ENCODE measurements around the gene PSMG2.

PSMG2 gene, protein sequence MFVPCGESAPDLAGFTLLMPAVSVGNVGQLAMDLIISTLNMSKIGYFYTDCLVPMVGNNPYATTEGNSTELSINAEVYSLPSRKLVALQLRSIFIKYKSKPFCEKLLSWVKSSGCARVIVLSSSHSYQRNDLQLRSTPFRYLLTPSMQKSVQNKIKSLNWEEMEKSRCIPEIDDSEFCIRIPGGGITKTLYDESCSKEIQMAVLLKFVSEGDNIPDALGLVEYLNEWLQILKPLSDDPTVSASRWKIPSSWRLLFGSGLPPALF

DNA sequence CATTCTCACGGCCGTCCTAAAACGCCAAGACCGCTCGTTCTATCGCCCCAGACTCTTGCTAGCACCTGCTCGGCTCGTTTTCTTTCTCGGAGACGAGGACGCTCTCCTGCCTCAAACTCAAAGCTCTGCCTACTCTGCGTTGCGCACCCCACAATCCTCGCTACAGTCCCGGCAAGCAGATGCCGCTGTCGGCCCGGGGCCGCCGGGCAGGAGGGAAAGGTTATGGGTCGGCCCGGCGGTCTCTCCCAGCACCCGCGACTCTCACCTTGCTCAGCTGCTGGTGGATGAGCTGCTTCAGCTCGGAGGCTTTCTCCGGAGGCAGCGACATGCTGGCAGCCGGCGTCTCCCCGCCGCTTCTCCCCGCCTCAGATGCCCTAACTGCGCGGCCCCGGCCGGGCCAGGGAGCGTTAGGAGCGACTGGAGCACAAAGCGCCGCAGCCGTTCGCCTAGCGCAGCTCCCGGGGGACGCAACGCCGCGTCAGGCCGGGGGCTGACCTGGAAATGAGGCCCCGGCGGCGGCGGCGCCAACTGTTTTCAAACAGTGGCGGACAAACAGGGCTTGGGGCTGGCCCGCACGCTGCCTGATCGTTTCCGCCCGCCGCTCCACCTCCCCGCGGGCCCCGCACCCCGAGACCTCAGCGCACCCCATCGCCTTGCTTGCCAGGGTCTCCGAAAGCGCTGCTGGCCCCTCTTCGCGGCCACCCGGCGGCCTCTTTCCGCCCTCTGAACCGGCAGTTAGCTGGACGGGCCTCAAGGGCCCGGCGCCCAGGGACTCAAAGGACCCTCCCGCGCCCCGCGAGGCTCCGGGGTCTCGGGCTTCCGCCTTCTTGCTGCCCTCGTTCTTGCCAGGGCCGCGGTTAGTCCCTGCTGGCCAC lies at the start of gene PSMG2, which contains the start of gene CEP76:
PSMG2 (plus strand) TSS at position 822 of the 875 bp plus-strand sequence. CDS start 66 bp downstream, outside the sequence.
CEP76 (minus strand) TSS at position 503 of the 875 bp plus-strand sequence; CDS start at position 328, 175 bp downstream.
- peak; percentile 90 for DNase-seq

DNA sequence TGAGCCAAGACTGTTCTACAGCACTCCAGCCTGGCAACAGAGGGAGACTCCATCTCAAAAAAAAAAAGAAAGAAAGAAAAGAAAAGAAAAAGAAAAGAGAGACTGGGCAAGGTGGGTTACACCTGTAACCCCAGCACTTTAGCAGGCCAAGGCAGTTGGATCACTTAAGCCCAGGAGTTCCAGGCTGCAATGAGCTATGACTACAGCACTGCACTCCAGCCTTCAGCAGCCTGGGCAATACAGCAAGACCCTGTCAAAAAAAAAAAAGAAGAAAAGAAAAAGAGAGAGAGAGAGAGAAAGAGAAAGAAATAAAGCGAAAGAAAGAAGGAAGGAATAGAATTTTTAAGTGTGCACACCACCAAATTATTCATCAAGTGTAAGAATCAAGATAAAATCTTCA lies 47.9 kb upstream of the PSMG2 start:
- no peak for DNase-seq

DNA sequence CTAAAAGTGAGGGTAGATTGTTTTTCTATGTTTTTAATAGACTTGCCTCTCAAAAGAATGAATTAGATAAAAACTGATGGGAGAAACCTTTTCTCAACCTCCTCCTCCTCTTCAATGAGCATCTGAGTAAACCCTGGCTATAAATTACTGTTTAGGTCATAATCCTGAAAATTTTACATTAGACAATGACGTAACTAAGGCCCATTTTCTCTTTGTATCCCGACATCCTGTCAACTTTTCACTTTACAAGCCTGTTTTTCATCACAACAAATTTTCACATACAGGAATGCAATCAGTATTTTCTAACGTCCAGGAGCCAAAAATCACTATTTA lies 46.3 kb upstream of the PSMG2 start:
- DNase-seq: no peak

DNA sequence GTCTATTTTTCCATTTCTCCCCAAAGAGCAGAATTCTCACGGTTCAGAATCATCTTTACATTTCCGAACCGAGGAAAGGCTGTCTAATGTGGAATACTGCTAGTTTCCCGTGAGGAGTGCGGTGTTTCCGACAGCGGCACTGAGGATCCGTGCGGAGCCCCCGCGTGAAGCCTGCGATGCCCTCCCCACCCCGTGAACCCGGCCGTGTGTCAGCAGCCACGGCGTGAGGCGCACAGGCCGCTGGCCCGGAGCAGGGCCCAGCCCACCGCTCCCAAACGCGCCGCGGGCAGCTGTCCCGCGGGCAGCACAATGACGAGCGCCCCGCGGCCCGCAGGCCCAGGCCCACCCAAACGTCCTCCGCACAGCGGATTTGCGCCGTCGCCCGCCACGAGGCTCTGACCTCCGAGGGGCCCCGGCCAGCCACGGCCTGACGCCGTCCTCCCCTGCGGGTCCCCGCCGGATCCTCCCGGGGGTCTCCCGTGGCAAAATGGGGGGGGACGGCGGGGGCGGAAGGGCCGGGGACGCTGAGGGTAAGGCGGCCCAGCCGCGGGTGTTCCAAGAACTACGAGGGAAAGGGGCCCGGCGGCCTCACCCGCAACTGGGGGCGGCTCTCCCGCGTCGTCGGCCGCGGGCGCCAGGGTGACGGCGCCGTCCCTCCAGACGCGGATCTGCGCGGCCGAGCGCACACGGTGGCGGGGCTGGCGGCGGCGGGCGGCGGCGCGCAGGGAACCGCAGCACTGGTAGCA lies 45.7 kb upstream of the PSMG2 start:
- peak; percentile 36 for DNase-seq

DNA sequence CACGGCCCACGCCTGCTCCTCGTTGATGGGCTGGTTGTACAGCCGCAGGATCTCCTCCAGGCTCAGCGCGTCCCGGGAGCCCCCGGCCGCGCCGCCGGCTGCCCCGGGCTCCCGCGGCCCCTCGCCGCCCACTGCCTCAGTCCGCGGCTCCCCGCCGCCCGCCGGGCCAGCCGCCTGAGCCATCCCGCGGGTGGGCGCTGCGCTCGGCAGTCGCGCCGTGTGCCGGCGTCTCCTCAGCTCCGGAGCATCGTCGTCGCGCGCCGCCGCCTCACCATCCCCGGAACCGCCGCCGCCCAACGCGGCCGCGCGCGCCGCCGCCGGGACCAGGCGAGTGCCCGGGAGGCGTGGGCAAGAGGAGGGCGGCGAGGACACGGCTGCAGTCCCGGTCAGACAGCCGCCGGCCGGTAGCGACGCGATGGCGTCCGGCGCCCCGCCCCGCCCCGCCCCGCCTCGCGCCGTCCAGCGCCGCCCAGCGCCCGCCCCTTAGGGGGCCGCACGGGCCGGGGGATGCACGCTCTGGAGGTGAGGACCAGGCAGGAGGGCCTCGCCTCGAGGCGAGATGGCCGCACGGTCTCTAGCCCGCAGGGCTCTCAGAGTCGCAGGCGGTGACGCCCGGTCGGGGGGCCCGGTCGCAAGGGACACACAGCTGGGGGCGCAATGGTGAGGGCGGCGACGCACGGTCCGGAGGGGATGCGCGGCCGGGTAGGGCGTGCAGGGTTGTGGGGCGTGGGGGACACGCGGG lies 45.0 kb upstream of the PSMG2 start, which contains the start of gene SPIRE1:
SPIRE1 (minus strand) TSS at position 424 of the 742 bp plus-strand sequence; CDS start at position 183, 241 bp downstream.
- DNase-seq: peak; percentile 32

DNA sequence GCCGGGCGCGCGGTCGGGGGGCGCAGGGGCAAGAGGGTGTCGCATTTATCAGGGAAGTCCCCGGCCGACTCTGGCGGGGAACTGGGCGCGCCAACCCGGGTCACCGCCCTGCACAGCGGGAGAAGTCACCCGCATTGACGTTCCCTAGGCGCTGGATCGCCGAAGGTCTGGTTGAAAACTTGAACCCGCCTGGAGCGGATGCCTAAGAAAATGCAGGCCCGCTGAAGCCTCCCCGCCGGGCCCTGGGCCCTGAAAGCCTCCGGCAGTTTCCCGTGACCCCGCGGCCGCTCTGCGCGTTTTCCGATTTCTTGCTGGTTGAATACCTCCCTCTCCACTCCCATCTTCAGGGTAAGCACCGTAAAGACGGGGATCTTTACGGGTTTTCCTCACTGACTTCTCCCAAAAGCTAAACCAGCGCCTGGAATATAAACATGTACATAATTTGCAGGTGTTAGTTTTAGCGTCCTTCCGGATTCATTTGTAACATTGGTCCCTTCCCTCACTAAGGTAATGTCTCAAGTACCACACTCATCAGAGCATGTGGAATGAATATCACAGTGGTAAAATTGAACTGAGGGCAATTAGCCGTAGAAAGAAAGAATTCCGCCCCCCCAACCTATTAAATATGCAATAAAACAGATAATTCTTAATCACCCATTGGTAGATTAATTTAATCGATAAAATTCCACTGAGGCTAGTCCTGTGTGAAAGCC lies 44.3 kb upstream of the PSMG2 start:
- DNase-seq: peak; percentile 39

DNA sequence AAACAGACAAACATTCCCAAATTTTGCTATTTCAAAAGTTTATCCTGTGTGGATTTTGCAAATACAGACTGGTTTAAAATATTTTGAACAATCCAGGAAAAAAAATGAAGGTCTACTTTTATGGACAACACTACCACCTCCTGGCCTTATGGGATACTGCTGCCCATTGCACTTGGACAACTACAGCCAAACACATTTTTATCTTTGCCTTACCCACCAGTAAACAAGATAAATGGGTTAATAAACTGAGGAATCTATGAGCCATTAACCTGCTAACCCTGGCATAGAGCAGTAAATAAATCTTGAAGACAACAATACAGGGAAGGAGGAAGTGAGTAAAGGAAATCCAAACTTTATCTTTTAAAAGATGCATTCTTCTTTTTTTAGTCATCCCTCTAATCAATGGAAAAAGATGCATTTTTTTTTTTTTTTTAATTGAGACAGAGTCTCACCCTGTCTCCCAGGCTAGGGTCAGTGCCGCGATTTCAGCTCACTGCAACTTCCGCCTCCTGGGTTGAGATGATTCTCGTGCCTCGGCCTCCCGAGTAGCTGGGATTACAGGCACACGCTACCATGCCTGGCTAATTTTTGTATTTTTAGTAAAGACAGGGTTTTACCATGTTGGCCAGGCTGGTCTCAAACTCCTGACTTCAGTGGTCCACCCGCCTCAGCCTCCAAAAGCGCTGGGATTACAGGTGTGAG lies 42.8 kb upstream of the PSMG2 start:
- DNase-seq: peak; percentile 47

DNA sequence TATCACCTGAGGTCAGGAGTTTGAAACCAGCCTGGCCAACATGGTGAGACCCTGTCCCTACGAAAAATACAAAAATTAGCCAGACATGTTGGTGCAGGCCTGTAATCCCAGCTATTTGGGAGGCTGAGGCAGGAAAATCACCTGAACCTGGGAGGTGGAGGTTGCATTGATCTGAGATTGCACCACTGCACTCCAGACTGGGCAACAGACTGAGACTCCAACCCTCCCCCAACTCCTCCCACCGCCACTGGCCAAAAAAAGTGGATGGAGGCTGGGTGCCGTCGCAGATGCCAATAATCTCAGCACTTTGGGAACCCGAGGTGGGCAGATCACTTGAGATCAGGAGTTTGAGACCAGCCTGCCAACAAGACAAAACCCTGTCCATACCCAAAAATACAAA lies 34.8 kb upstream of the PSMG2 start:
- no peak for DNase-seq

DNA sequence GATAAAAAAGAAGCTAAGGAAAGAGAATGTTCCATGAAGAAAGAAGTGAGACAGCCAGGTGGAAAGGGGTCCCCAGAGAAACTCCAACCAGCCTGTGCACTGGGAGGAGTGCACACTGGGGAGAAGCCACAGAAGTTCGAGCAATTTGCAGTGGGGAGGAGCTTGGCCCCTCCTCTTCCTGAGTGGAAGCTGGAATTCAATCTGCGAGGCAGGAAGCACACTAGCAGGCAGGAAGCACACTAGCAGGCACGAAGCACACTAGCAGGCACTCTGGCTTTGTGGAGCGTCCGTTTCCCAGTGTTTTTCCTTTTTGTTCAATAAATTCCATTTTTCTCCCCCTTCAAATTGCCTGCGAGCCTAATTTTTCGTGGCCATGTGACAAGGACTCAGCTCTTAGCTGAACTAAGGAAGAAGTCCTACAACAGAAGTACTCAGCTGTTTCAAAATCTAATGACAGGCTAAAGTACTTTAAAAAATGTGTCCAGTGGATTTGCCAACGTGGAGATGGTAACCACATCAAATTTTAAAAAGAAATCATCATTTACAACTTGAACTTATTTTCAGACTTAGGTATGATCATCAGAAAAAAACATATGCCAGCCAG lies 23.6 kb upstream of the PSMG2 start:
- no peak for DNase-seq

DNA sequence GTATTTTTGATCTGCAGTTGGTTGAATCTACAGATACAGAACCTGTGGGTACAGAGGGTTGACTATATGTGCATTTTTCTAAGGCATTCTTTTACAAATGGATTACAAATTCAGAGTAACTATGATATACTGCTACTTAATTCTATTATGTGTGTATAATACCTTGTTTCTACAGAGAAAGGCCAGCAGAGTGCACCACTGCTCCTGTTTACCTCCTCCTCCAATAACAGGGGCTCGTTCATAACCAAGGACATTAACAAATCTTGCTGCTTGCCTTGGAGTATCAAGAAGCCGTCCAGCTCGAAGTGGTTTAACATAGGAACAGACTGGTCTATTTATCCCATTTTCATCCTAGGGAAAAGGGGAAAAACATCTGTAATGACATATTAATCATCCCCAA lies 16.7 kb upstream of the PSMG2 start:
- no peak for DNase-seq

DNA sequence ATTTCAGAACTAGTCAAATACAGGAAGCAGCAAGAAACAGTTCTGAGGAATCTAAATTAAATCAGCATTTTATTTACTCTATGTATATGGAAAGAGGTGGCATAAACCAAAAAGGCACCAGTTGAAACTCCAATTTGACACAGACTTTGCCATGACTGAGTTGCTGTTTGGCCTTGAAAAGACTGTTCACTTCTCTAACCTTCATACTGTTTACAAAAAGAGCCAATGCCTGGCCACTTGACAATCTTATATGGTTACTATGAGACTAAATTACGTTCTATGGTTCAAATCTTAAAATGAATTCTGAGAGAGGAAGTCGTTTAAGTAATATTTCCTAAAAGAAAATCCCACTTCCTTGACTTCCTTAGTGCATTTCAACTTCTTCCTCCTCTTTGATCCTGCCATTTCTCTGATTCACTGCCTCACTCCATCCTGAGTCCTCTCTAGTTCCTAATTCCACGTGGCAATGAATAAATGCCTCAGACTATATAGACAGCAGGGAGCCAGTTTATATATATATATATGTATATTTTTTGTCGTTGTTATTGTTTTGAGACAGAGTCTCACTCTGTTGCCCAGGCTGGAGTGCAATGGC lies 13.5 kb upstream of the PSMG2 start:
- DNase-seq: no peak

DNA sequence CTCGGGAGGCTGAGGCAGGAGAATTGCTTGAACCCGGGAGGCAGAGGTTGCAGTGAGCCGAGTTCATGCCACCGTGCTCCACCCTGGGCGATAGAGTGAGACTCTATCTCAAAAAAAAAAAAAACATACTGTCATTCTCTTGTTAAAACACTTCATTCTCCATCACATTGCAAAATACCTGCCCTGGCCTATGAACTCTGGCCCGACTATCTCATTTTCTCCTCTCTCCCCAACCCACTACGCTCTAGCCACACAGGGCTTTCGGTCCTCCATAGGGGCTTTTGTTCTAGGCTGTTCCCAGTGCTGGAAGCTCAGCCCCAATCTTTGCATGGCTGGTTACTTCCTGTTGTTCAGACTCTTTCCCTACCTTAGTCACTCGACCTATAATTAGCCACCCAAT lies 10.6 kb upstream of the PSMG2 start:
- DNase-seq: no peak

DNA sequence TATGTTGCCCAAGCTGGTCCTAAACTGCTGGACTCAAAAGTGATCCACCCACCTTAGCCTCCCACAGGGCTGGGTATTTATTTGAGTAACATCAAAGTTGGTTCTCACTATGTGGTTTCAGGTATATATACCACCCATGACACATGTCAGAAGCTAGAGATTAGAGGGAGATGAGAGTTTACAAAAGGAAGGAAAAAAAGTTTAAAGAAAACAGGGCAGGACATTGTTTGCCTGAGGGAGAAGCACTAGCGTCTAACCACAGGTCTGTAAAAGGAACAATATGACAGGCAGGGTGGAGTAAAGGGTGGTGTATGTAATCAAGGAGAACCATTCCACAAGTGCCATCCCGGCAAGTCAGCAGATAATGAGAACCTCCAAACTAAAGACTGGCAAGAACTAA lies 8.8 kb upstream of the PSMG2 start:
- DNase-seq: no peak

DNA sequence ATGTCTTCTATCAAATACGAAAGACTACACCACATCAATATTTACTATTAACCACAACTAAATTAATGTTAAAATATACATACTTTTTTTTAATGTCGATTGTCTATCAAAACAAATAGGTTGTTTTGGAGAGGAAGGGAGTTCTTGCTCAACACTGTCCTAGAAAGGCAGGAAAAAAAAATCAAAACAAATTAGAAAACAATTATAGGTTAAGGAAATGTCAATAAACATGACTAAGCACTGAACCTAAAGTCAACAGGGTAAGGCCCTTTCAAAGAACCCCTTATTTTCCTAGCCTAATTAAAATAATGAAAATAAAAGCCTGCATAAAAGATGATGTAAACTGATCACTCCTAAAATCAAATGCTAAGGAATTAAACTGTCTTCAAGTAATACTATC lies 3.1 kb upstream of the PSMG2 start:
- DNase-seq: no peak

DNA sequence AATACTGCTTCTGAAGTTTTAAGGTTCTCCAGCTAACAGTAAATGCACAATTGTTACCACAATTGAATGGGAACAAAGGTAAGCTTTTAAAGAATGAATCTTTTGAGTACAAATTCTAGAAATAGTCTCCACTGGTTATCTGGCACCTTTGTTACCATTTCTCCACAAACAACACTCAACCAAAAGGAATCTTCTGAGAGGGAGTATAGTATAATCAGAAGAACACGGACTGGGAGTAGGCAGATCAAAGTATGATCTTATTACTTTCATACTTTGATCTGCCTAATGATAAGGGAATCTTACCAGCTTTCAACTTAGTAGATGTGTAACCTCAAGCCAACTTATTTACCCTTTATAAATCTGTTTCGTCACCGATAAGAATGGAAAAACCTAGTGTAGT lies 1.7 kb upstream of the PSMG2 start:
- no peak for DNase-seq

DNA sequence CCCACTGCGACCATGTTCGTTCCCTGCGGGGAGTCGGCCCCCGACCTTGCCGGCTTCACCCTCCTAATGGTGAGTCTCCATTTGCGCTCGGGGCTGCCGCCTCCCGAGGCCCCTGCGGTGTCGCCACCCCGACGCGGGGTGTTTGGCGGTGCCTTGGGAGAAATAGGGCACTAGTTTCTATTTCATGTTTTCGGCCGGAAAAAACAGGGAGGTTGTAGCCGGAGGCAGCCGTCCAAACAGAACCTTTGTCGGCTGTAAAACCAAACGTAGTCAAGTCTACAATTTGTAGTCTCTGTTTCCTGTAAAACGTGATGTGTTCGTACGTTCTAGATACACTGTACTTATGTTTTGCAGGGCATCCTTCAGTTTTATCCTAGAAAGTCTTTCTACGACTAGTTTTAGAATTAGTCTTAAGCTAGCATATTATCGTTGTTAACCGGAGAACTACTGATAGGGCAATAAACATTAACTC lies 290 bp downstream of the PSMG2 start:
- DNase-seq: no peak

DNA sequence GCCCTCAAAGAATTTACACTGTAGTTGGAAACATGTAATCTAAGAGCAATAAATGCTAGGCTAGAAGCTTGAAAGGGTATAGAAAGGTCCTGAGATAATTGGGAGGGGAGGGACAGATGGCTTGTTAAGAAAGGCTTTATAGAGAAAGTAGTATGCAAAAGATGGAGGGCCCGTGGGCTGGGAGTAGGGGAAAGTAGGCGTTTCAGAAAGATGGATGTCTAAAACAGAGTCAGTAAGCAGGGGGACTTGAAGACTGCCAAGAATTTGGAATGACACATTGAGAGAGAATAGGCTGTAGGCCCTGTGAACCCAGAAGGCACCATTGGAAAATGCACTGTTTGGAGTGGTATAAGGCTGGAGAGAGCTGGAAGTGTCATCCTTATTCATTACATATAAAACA lies 822 bp downstream of the PSMG2 start:
- peak; percentile 38 for DNase-seq

DNA sequence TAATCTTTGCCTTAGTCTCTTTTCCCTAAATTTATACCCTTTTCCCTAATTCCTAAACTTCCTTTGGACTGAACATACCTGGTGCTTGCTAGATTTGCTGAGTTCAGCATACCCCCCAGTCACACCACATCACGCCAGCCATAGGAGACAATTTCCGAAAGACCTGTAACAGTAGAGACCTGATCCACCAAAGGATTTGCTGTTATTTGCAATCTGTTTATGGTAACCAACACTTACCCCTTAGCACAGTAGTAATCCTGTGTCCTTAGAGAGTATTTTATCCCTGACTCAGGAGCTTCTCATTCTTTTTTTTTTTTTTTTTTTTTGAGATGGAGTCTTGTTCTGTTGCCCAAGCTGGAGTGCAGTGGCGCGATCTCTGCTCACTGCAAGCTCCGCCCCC lies 8.6 kb downstream of the PSMG2 start:
- no peak for DNase-seq

DNA sequence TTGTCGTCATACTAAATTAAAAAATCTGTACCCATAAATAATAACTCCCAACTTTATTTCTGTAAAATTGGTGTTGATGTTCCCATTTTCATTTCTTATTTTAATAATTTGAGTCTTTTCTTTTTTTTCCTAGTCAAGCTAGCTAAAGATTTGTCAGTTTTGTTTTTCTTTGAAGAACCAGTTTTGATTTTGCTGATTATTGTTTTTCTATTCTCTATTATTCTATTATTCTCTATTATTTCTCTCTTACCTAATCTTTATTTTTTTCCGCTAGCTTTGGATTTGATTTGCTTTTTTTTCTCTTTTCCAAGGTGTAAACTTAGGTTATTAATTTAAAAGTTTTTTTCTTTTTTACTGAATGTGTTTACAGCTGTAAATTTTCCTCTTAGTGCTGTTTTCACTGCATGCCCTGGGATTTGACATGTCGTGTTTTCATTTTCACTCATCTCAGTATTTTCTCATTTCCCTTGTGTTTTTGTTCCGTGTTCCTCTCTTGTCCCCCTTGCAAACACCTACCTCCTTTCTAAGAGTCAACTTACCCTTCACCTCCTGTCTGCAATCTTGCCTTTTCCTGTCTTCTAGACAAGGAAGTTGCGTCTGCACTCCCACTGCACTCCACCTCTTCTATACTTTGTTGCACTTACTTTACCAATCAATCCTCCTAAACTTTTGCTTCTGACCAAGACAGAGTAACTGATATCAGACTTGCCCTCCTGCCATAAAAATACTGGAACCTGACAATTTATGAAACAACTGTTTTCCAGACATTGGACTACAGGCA lies 18.8 kb downstream of the PSMG2 start:
- DNase-seq: no peak

DNA sequence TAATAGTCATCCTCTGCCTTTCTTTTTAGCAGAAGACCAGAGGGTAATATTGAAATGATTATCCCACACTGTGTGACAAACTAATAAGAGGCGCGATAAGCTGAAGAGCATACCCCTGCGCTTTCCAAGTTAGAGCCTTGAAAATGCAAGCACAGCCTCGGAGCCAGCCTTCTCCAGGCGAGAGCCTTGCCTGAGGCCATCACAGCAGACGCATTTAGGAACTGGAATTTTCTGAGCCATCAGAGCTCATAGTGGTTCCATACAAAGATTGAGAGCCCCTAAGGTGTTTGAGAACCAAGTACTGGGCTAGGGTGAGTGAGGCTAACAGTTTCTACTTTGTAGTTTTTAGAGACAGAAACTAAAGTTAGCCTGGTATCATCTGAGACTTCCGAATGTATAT lies 19.9 kb downstream of the PSMG2 start:
- no peak for DNase-seq
